NCI-H1092 treated with DMSO at 0.1 percent for 48 hours (cell line): ENCODE measurements around the gene LRRC15.

ENCODE experiments used
- DNase-seq: peaks from one replicate; lab custom pipeline; 2025; lab: John Stamatoyannopoulos, UW

LRRC15 gene

DNA sequence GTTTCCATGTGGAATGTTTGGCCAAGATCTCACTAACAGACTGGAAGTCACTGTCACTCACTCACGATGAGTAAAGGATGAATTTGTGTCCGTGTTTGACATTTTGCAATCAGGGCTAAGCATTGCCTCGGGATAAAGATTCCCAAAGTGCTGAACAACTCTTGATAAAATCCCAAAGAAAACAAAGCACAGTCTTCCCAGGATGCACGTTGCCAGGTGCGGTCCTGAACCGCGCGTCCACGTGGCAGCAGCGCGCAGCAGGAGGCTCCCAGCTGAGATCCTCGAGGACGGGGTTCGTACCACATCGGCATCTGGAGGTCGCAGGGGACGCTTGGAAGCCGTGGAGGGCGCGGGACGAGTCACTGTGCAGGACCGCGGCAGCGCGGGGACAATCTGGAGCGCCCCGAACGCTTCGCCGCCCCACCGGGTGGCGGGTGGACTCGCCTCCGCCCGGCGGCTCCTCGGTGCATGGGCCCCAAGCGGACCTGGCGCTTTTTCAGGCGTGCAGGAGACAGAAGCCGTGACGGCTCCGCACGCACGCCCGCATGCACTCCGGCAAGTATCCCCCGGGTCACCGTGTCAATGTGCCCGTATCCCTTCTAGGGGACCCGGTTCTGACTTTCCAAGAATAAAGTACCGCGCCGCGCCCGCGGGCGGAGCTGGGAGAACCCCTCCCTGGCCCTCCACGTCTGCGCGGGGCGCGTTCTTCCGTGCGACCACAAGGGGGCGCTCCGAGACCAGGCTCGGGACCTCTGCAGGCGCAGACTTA is 36.1 kb downstream of the LRRC15 start:
- DNase-seq = no peak

DNA sequence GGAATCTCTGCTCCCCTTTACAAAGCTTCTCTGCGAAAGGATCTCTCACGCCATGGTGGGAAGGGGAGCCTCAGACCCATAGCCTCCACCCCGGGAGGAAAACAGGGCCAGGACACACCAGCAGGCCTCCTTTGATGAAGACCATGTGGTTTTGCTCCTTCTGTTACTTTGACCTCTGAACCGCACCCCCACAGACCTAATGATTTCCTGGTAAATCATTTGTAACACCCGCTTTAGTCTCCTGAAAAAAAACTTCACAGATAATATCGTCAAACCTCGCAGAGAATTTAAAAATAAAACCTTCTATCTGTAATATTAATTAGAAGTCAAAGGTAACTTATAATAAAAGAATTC is 36.7 kb downstream of the LRRC15 start:
- no peak for DNase-seq

DNA sequence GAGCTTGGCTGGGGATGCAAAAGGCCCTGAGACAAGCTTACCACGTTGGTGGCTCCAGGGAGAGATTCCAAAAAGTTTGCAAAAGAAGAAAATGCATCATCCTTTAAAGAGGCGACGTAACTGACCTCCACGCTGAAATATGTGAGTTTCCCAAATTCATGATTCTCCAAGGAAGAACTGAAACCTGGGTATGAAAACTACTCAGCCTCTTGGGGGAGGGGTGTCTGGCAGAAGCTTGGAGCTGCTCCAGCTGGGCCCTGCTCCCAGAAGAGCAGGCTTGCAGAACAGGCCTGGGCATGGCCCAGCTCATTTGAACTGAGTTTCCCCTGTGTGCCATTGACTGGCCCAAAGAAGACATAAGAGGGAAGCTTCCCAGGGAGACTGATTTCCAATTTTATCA is 39.0 kb downstream of the LRRC15 start:
- DNase-seq = no peak

DNA sequence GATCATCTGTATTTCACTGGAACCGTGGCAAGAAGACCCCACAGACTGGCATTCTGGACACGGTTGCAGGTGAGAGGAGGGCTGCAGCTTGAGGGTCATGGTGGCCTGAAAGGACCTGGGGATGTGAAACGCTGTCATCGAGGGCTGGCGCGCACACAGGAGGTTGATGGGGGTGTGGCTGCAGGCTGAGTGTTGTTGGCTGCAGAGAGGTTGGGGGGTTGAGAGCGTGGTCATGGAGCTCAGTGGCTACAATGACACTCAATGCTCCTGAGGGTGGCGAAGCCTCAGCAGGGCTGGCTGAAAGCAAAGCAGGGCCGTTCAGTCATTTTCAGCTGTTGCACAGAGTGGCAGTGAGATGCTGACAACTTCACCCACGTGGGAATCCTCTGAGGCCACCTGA is 39.4 kb downstream of the LRRC15 start:
- no peak for DNase-seq

DNA sequence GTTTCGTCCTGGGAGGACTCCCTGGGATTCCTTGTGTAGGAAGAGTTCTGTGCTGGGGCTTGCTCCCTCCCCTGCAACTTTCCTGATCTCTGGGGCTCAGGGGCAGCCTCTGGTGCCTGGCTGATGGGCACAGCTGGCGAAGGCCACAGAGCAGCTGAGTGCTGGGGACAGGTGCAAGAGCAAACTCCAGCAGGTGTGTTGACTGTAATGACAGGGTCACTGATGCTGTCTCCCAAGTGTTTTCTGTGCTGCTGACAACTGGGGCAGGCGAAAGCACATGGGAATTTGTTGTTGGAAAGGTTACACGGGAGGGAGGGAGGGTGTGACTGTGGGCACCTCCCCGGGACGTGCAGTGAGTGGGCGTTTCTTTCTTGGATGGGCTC is 40.0 kb downstream of the LRRC15 start:
- no peak for DNase-seq

DNA sequence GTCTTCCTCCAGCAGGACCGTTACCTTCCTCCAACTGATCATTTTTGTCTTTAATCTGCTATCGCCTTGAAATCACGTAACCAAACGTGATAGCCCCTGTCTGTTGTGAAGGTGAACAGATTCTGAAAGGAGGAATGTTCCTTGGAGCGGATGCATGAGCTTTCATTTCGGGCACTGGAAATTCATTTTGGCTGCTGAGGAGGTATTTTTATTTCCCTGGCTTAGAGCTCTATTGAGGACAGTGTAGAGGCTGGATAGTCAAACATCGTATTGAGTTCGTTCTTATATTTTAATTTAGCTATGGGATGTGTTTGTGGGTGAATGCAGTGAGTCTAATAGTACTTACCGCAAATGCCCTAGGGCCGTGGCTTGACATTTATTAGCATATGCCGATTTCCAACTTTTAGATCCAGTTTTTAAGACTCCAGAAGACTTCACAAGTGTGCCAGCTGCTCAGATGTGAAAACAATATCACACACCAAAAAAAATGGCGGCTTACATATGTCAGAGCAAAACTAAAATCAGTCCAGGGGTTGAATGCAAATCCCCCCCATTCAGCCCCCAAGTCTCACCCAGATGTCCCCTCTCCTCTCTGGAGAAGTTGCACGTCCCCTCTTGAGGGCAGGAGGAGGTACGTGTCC is 40.5 kb downstream of the LRRC15 start:
- no peak for DNase-seq

DNA sequence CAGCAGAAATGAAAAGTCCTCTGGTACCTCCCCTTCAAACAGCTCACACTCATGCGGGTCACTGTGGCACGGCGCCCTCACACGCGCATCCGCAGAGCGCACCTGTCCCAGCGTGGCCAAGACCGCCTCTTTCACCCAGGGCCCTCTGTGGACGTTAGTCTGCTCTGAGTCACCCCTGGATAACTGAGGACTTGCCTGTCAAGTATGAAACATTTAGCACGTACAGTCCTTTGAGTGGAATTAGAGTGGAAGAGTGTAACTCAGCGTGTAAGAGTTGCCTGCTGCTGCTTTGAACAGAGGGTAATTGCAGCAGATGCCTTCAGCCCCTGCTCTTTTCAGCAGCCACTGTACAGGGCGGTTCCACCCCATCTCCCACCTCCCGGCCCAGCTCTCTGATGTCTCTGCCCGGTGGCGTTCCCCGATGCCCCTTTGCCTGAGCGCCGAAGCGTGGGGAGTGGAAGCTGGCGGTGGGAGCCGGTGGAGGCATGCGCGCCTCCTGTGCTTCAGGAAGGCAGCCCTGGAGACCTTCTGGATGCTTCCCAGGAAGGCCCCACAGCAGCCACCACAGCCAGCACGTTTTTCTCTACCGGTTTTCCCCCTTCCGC is 41.4 kb downstream of the LRRC15 start:
- no peak for DNase-seq

DNA sequence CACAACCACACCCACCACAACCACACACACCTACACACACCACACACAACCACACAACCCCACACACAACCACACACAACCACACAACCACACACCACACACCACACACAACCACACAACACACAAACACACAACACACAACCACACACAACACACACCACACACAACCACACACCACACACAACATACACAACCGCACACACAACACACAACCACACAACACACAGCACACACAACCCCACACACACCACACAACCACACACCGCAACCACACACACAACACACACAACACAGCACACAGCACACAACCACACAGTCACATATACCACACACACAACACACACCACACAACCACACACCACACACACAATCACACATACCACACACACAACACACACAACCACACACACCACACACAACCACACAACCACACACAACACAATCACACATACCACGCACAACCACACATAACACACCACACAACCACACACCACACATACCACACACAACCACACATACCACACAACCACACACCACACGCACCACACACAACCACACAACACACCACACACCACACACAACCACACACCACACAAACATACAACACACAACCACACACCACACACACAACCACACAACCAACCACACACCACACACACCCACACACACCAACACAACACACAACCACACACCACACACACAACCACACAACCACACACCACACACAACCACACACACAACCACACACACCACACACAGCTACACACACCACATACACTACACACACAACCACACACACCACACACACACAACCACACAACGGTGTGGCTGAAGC is 42.1 kb downstream of the LRRC15 start:
- no peak for DNase-seq

DNA sequence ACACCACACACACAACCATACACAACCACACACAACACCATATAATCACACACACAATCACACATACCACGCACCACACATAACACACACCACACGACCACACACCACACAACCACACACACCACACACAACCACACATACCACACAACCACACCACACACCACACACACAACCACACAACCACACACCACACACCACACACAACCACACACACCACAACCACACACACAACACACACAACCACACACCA is 42.6 kb downstream of the LRRC15 start:
- no peak for DNase-seq

DNA sequence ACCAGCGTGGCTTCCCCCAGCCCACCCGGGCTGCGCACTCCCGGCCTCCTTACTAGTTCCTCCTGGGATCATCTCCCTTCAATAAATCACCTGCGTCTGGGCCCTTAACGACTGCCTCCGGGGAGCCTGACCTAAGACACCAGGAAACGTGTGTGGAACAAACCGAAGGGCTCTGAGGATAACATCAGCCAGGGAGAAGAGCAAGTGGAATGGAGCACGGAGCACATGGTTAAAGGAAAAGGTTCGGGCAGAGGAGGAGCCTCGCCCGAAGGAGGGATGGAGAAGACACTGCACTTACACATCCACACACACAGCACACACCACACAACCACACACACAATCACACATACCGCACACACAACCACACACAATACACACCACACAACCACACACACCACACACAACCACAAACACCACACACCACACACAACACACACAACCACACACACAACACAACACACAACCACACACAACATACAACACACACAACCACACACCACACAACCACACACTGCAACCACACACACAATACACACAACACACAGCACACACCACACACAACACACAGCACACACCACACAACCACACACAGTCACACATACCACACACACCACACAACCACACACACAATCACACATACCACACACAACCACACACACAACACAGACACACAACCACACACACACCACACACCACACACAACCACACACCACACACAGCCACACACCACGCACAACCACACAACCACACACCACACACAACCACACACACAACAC is 43.2 kb downstream of the LRRC15 start:
- DNase-seq = no peak

DNA sequence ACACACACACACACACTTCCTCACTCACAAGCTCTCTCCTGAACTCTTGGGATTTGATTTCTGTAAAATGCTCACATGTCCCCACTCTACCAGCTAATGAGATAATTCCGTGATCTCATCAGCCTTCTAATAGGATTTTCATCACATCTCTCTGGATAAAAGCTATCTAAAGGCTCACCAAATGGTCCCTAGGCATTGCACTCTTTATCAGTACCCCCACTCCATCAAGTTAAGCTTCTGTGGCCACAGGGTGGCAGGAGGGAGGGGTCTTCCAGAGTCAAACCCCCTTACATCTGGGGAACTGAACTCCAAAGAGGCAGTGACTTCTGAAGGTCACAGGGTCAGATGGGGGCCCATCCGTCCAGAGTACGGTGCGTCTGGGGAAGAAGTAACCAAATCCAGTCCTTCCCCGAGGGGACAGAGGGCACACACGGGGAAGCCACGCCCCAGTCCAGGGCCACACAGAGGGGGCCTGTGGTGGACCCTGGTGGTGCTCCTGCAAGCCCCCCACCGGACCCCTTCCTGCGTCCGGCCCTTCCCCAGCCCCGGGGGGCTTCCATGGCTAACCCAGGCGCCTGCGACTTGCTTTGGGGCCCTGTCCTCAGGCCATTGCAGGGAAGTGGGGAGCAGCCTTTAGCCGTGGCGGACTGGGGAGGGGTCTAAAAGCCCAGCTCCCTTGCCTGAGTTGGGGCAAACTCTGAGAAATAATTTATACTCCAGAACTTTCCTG is 44.0 kb downstream of the LRRC15 start:
- DNase-seq = no peak

DNA sequence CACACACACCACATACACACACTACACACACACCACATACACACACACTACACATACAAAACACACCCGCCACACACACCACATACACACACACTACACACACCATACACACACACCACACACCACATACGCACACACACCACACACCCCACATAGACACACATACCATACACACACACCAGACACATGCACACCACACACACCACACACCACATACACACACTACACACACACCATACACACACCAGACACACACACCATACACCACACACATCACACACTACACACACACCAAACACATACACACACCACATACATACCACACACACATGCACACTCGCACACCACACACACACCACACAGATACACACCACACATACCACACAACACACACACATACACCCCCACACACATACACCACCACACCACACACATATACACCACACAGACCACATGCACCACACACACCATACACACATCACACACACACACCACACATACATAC is 44.7 kb downstream of the LRRC15 start:
- no peak for DNase-seq

DNA sequence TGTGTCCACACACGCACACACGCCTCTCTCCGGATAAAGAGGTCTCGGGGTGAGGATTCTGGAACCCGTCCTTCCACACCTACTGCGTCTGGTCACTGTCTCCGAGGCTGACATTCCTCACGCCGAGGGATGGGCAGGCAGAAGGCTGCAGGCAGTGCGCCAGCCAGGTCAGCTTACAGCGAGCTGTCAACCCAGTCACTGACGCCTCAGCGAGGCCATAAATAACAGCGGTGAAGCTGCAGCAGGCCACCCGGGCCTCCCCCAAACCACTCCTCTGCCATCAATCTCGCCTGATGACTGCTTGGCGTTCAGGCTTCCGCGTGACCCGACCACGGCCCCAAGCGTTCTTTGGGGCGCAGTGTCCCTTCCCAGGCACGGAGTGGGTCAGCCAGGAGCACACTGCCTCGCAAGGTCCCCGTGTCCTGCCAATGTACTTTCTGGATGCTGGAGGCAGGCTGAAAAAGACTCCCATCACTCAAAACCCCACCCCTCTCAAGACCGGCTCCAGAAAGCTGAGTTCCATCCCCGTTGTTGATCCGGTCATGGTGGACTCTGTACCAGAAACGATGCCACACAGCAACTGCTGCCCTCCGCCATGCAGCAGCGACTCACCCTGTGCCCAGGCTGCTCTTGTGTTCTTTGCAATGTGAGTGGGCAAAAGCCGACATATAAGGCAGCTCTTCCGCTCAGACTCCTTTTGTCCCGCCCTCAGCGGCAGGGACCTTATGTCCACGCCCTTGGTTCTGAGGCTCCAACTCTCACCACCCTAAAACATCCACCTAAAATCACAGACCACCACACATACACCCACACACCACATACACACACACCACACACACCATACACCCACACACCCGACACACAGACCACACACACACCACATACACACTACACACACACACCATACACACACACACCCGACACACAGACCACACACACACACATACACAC is 45.5 kb downstream of the LRRC15 start:
- DNase-seq = no peak

DNA sequence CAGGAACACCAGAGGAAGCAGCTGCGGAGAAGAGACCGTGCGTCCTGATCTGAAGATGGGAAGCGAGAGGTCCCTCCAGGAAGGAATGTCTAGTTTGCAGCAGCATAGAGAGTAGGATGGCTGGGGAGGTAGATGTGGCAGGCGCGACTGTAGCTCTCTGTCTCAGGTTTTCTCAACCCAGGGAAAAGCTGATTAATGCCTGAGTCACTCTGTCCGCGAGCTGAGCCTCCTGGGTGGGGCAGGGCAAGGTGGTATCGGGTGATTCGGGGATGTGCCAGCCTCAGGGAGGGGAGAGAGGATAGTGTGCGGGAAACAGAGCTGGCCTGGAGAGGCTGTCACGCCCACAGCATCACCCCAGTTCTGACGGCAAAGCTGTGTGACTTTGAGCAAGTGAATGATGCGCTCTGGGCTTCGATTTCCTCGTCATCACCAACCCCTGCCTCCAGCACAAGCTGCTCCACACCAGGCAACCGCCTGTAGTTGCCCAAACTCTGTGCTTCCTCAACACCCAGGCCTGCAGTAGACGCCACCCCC is 46.8 kb downstream of the LRRC15 start:
- DNase-seq = no peak

DNA sequence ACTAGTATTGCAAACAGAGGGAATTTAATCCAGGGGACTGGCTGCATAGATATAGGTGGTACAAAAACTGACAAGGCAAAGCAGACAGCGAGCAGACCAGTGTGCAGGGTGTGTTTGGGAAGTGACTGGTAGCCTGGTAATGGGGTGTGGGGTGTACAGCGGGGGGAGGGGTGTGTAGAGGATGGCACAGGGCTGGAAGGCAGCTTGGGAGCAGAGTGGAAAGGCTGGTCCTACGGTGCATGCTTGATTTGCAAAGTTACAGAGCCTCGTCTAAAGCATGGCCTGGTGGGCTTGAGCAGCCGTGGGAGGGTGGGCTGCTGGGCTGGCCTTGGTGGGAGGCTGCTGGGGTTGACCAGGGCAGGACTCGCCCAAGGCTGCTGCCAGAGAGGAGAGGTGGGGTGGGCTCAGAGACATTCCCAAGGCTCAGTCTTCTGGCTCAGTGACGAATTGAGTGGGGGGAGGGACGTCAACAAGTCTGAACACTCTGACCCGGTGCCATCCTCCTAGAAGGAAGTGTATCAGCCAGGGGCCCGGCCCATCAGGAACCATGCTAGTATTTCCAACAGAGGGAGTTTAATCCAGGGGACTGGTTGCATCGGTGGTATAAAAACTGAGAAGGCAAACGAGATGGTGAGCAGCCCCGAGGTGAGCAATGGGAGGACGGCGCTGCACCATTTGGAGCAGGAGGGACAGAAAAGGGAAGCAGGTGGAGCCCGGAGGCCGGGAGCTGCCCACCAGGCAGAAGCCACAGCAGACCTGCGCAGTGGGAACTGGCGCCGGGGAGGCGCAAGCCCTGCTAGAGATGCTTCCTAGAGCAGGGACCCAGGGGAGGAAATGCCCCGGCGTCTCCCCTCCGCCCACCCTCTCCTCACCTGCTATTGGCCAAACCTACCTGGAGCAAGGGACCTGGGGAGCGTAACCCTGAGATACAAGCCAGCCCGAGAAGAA is 47.6 kb downstream of the LRRC15 start:
- no peak for DNase-seq

DNA sequence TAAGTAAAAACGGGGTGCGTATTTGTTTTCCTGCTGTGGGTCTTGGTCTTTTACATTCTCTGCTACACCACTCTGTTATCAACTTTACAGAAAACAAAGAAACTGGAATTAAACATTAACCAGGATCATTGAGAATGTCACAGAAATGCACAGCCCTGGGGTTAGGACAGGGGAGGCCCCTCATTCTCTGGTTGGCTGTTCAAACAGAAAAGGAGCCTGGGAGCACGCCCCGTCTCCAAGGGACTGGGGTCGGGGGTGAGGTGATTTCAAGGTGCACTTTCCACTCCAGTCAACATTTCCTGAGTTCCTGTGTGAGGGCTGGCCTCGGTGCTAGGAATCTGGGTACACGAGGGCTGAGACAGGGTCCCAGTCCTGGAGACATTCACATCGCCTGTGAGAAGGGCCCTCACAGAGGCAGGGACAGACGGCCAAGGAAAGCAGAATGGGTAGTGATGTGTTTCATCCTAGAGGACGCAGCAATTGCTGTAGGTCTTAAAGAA is 48.7 kb downstream of the LRRC15 start:
- DNase-seq = no peak

DNA sequence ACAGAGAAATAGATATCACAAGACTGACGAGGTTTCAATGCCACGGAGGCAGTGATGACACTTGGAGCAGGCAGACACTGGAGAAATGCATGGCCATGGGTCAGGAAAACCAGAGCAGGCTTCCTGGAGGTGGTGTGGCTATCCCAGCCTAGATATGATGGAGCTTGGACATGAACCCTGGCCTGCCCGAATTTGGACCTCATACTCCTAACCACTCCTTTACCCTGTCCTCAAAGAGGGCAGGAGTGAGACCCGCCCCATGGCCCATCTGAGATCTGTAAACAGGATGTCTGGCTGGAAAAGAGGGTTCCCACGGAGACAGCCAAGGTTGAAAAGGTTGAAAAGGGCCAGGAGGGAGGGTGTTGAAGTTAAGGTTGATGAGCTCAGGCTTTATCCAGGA is 49.4 kb downstream of the LRRC15 start:
- DNase-seq = no peak

DNA sequence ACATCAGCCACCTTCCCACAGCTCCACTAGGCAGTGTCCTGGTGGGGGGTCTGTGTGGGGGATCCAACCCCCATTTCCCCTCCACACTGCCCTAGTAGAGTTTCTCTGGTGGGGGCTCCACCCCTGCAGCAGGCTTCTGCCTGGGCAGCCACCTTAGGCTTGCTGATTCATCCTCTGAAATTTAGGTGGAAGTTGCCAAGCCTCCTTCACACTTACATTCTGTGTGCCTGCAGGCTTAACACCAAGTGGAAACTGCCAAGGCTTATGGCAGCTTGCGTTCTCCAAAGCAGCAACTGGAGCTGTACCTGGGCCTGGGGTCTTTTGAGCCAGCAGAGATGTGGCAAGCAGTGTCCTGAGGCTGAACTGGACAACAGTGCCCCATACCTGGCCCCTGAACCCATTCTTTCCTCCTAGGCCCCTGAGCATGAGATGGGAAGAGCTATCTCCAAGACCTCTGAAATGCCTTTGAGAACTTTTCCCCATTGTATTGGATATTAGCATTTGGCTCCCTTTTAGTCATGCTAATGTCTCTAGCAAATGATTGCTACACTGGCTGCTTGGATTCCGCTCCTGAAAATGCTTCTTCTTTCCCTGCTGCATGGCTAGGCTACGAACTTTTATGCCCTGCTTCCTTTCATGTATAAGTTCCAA is 50.9 kb downstream of the LRRC15 start:
- DNase-seq = no peak
